ENCODE data around the gene SART3. TPM values are rescaled to one million over a fixed set of nuclear protein-coding genes. Genes with fewer than 3 reads are reported as not detected.

SART3 gene
- total and polyA plus RNA-seq, 10 of the 15 experiments (the other 5 are each of a cell fraction or from before 2014, with no cell fraction given), result 8.8 to 179 (median 54.9) TPM

DNA sequence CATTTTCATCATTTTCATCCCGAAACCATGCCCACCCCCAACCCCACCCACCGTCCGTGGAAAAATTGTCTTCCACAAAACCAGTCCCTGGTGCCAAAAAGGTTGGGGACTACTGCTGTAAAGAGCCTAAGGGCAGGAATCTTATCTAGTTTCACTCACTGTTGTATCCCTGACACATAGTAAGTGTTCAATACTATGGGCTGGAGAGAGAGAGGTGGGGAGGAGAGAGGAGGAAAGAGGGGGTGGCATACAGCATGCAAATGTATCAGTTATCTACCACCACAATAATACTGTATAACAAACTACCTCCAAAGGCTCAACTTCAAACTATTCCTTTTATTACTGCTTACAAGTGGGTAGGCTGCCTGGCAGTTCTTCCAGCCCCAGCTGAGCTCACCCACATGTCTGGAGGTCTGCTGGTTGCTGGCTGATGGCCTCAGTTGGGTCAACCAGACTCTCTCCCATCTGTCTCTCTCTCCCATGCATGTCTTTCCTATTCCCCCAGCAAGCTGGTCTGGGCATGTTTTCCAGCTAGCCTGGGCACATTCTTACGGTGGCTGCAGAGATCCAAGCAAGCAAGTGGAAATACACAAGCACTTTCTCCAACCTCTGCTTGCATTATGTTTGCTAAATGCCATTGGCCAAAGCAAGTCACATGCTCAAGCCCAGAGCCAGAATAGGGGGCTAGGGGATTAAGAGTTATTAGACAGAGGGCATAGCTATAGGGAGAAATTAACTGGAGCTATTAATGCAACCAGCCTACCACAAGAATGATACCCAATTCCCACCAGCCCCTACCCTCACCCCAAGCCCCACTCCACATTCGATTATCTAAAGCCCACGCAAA is 77.5 kb downstream of the SART3 start:
- Histone ChIP-seq H3K27me3 (replicated peaks in 1 of 2; ENCODE audit: control insufficient read depth in 2 of 2, insufficient read depth in 2 of 2, low read length in 1 of 2) (no peaks in the 10 kb centered on the region), H3K27ac (ENCODE audit: control insufficient read depth, insufficient read depth) (no peak overlapping the region), H2AFZ (ENCODE audit: control insufficient read depth, low read depth, low read length) (no peak overlapping the region), H3K9ac (ENCODE audit: control insufficient read depth, insufficient read depth, low read length) (no peak overlapping the region), H3K4me2 (ENCODE audit: control insufficient read depth, insufficient read depth) (no peak overlapping the region), H3K36me3 (ENCODE audit: control insufficient read depth in 2 of 2, insufficient read depth in 2 of 2, low read length in 1 of 2) (no peaks in the 10 kb centered on the region), H3K4me3 (no peak overlapping the region), H4K20me1 (ENCODE audit: control insufficient read depth, insufficient read depth) (no peaks in the 10 kb centered on the region), H3K9me3 (replicated peaks; ENCODE audit: control insufficient read depth, insufficient read depth, low read length) (no peaks in the 10 kb centered on the region; the same call in 2 of the 3 replicates), H3K4me1 (ENCODE audit: control insufficient read depth, insufficient read depth, low read length) (no peaks in the 10 kb centered on the region), H3K79me2 (ENCODE audit: control insufficient read depth, insufficient read depth, low read length) (no peaks in the 10 kb centered on the region)
- ChIA-PET CTCF (interaction anchor here (0.6 to 1.4 kb wide), 5 partner anchors 9 to 493 kb away, joined by 3 to 5 read pairs (median 3); no protein-coding TSS in a partner anchor), RAD21 (ENCODE audit: unreplicated experiment) (no interaction called here), SMC1A (ENCODE audit: uncharacterized antibody, unreplicated experiment) (no interaction called here), POLR2A (no interaction called here)
- TF ChIP-seq, protein P1, sequence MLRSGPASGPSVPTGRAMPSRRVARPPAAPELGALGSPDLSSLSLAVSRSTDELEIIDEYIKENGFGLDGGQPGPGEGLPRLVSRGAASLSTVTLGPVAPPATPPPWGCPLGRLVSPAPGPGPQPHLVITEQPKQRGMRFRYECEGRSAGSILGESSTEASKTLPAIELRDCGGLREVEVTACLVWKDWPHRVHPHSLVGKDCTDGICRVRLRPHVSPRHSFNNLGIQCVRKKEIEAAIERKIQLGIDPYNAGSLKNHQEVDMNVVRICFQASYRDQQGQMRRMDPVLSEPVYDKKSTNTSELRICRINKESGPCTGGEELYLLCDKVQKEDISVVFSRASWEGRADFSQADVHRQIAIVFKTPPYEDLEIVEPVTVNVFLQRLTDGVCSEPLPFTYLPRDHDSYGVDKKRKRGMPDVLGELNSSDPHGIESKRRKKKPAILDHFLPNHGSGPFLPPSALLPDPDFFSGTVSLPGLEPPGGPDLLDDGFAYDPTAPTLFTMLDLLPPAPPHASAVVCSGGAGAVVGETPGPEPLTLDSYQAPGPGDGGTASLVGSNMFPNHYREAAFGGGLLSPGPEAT (IDR thresholded peaks at IDR 0.05; ENCODE audit: low read depth), result no peak
- TF ChIP-seq JUNB (IDR thresholded peaks at IDR 0.05) (no peak), STAT3 (IDR thresholded peaks at IDR 0.05; ENCODE audit: low read depth, low read length) (no peak), MYC (IDR thresholded peaks at IDR 0.05; ENCODE audit: insufficient read depth, insufficient read length, insufficient replicate concordance, low read length, severe bottlenecking) (no peak)
- TF ChIP-seq, protein P2, sequence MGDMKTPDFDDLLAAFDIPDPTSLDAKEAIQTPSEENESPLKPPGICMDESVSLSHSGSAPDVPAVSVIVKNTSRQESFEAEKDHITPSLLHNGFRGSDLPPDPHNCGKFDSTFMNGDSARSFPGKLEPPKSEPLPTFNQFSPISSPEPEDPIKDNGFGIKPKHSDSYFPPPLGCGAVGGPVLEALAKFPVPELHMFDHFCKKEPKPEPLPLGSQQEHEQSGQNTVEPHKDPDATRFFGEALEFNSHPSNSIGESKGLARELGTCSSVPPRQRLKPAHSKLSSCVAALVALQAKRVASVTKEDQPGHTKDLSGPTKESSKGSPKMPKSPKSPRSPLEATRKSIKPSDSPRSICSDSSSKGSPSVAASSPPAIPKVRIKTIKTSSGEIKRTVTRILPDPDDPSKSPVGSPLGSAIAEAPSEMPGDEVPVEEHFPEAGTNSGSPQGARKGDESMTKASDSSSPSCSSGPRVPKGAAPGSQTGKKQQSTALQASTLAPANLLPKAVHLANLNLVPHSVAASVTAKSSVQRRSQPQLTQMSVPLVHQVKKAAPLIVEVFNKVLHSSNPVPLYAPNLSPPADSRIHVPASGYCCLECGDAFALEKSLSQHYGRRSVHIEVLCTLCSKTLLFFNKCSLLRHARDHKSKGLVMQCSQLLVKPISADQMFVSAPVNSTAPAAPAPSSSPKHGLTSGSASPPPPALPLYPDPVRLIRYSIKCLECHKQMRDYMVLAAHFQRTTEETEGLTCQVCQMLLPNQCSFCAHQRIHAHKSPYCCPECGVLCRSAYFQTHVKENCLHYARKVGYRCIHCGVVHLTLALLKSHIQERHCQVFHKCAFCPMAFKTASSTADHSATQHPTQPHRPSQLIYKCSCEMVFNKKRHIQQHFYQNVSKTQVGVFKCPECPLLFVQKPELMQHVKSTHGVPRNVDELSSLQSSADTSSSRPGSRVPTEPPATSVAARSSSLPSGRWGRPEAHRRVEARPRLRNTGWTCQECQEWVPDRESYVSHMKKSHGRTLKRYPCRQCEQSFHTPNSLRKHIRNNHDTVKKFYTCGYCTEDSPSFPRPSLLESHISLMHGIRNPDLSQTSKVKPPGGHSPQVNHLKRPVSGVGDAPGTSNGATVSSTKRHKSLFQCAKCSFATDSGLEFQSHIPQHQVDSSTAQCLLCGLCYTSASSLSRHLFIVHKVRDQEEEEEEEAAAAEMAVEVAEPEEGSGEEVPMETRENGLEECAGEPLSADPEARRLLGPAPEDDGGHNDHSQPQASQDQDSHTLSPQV (IDR thresholded peaks at IDR 0.05), result no peak
- no peak for DNase-seq (ENCODE audit: low read depth, low spot score)
- intact Hi-C loops (cut with micrococcal nuclease; ENCODE audit: unreplicated experiment) (no loop called here), in situ Hi-C loops (cut with MboI) (no loop called here)
- BruUV-seq (replicated peaks), result no TSS peak
- WGBS (ENCODE audit: insufficient coverage, insufficient replicate concordance, low lambda C conversion rate, missing lambda C conversion rate), result 29% methylated on average over 6 of the region's 6 CpGs
- ATAC-seq, result no peak
- no peak for FAIRE-seq

Measured in GM12878 (cell line).